HEK293 (cell line): ENCODE data around the gene DDR2.

Experiments
- CTCF ChIA-PET: fragments of 350-600 bp; formaldehyde crosslinking; extraction: SDS; loops from one replicate; lab custom pipeline; 2021; ENCODE audit warnings: antibody characterized with exemption; lab: Yijun Ruan, JAX
- POLR2A ChIA-PET: fragments of 300-600 bp; formaldehyde crosslinking; extraction: SDS; loops from one replicate; lab custom pipeline; 2020; ENCODE audit warnings: antibody characterized with exemption, inconsistent platforms; lab: Yijun Ruan, JAX
- H3K27ac ChIP-seq: fragments of 200-500 bp; sonication (Bioruptor generic); 2 replicates; pipeline ENCODE4 v1.5.1; 2014; ENCODE audit warnings: low read depth, low read length, control low read depth, inconsistent platforms; ENCODE audit errors: extremely low read depth
- H3K36me3 ChIP-seq, 2 experiments: fragments of 200-500 bp in 1 of 2; sonication (Bioruptor generic) in 1 of 2; 1 replicate in 1 of 2; 2 replicates in 1 of 2; pipeline ENCODE4 v1.5.1; 2014 to 2017; ENCODE audit warnings: inconsistent platforms in 2 of 2, low read length in 2 of 2; ENCODE audit not compliant: control insufficient read depth in 2 of 2, insufficient read depth in 1 of 2
- H3K4me1 ChIP-seq: fragments of 200-500 bp; sonication (Bioruptor generic); 2 replicates; pipeline ENCODE4 v1.5.1; 2014; ENCODE audit warnings: mild to moderate bottlenecking, low read length, inconsistent platforms; ENCODE audit not compliant: control insufficient read depth, insufficient read depth
- H3K4me3 ChIP-seq: 2 replicates; pipeline ENCODE4 v1.5.1; 2011; ENCODE audit warnings: low read depth, mild to moderate bottlenecking, control low read depth, low read length, moderate library complexity
- H3K9me3 ChIP-seq: fragments of 200-500 bp; sonication (Bioruptor generic); 2 replicates; pipeline ENCODE4 v1.5.1; 2014; ENCODE audit warnings: low read depth, low read length, inconsistent platforms; ENCODE audit not compliant: control insufficient read depth, insufficient read depth
- GLI2 ChIP-seq: fragments of 450-650 bp; formaldehyde crosslinking; IDR thresholded peaks from 2 replicates; pipeline ENCODE4; 2017; ENCODE audit warnings: missing biosample characterization, missing genetic modification characterization, low read depth, borderline replicate concordance
- KLF8 ChIP-seq: fragments of 450-650 bp; formaldehyde crosslinking; IDR thresholded peaks from 2 replicates; pipeline ENCODE4 v1.5.1; 2016; ENCODE audit warnings: missing biosample characterization, missing genetic modification characterization
- REST ChIP-seq: fragments of 450-650 bp; formaldehyde crosslinking; IDR thresholded peaks from 2 replicates; pipeline ENCODE4 v1.5.1; 2016; ENCODE audit warnings: missing biosample characterization, missing genetic modification characterization
- SP3 ChIP-seq: fragments of 450-650 bp; formaldehyde crosslinking; IDR thresholded peaks from 2 replicates; pipeline ENCODE4 v1.5.1; 2016; ENCODE audit warnings: missing biosample characterization, missing genetic modification characterization
- WT1 ChIP-seq: fragments of 450-650 bp; formaldehyde crosslinking; IDR thresholded peaks from 2 replicates; pipeline ENCODE4 v1.5.1; 2016; ENCODE audit warnings: missing biosample characterization, missing genetic modification characterization
- ZBTB1 ChIP-seq: fragments of 450-650 bp; formaldehyde crosslinking; IDR thresholded peaks from 2 replicates; pipeline ENCODE4 v1.5.1; 2016; ENCODE audit warnings: missing biosample characterization, missing genetic modification characterization
- ZFP41 ChIP-seq: fragments of 450-650 bp; formaldehyde crosslinking; IDR thresholded peaks from 2 replicates; pipeline ENCODE4 v1.5.1; 2016; ENCODE audit warnings: missing biosample characterization, missing genetic modification characterization, borderline replicate concordance
- ZNF266 ChIP-seq: fragments of 450-650 bp; formaldehyde crosslinking; IDR thresholded peaks from 2 replicates; pipeline ENCODE4 v1.5.1; 2016; ENCODE audit warnings: missing biosample characterization, missing genetic modification characterization, low read depth
- ZNF423 ChIP-seq: fragments of 450-650 bp; formaldehyde crosslinking; IDR thresholded peaks from 2 replicates; pipeline ENCODE4 v1.5.1; 2016; ENCODE audit warnings: missing biosample characterization, missing genetic modification characterization
- ZNF544 ChIP-seq: fragments of 450-650 bp; formaldehyde crosslinking; IDR thresholded peaks from 2 replicates; pipeline ENCODE4 v1.5.0; 2017; ENCODE audit warnings: missing biosample characterization, missing genetic modification characterization
- ZNF585B ChIP-seq: fragments of 450-650 bp; formaldehyde crosslinking; IDR thresholded peaks from 2 replicates; pipeline ENCODE4 v1.5.1; 2016; ENCODE audit warnings: missing biosample characterization, missing genetic modification characterization
- ZNF600 ChIP-seq: fragments of 450-650 bp; formaldehyde crosslinking; IDR thresholded peaks from 2 replicates; pipeline ENCODE4 v1.5.1; 2016; ENCODE audit warnings: missing biosample characterization, missing genetic modification characterization
- ZNF626 ChIP-seq: fragments of 450-650 bp; sonication (Bioruptor Pico); formaldehyde crosslinking; IDR thresholded peaks from 2 replicates; pipeline ENCODE4 v1.5.1; 2018; ENCODE audit warnings: missing biosample characterization, missing genetic modification characterization, inconsistent platforms
- ZSCAN30 ChIP-seq: fragments of 450-650 bp; IDR thresholded peaks from 2 replicates; pipeline ENCODE4 v1.5.1; 2018; ENCODE audit warnings: missing biosample characterization, mild to moderate bottlenecking, missing genetic modification characterization, moderate library complexity
- TF ChIP-seq, protein P1 (sequence below): fragments of 450-650 bp; formaldehyde crosslinking; IDR thresholded peaks from 2 replicates; pipeline ENCODE4 v1.5.1; 2016; ENCODE audit warnings: missing biosample characterization, missing genetic modification characterization, borderline replicate concordance
- TF ChIP-seq, protein P2 (sequence below): fragments of 450-650 bp; formaldehyde crosslinking; conservative IDR thresholded peaks from 2 replicates; pipeline ENCODE4 v1.5.1; 2016; ENCODE audit warnings: low read depth, missing biosample characterization, missing genetic modification characterization
- TF ChIP-seq, protein P3 (sequence below): fragments of 450-650 bp; formaldehyde crosslinking; IDR thresholded peaks from 2 replicates; pipeline ENCODE4 v1.5.1; 2016; ENCODE audit warnings: missing biosample characterization, missing genetic modification characterization, borderline replicate concordance
- TF ChIP-seq, protein P4 (sequence below): sonication (generic); formaldehyde crosslinking; IDR thresholded peaks from 2 replicates; pipeline ENCODE4 v1.8.1; 2022; ENCODE audit warnings: mild to moderate bottlenecking, moderate library complexity, missing genetic modification reagents

Gene DDR2

DNA sequence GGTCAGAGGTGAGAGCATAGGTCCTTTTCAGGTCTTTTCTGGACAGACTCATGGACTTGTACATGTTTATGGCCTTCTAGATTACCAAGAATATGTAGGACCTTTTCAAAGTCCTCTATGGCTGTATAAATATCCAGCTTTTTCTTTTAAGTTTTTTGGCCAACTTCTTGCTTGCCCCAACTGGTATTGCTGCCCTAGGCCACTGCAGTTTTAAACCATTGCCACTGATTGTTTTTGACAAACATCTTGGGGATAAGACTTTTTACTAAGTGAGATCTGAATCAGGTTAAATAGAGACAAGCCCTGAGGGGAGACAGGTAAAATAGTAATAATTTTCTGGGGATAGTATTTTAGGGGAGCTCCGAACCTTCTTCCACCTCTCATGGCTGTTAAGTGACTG lies 14.8 kb upstream of the DDR2 start (continued):
- TF ChIP-seq, protein P1, sequence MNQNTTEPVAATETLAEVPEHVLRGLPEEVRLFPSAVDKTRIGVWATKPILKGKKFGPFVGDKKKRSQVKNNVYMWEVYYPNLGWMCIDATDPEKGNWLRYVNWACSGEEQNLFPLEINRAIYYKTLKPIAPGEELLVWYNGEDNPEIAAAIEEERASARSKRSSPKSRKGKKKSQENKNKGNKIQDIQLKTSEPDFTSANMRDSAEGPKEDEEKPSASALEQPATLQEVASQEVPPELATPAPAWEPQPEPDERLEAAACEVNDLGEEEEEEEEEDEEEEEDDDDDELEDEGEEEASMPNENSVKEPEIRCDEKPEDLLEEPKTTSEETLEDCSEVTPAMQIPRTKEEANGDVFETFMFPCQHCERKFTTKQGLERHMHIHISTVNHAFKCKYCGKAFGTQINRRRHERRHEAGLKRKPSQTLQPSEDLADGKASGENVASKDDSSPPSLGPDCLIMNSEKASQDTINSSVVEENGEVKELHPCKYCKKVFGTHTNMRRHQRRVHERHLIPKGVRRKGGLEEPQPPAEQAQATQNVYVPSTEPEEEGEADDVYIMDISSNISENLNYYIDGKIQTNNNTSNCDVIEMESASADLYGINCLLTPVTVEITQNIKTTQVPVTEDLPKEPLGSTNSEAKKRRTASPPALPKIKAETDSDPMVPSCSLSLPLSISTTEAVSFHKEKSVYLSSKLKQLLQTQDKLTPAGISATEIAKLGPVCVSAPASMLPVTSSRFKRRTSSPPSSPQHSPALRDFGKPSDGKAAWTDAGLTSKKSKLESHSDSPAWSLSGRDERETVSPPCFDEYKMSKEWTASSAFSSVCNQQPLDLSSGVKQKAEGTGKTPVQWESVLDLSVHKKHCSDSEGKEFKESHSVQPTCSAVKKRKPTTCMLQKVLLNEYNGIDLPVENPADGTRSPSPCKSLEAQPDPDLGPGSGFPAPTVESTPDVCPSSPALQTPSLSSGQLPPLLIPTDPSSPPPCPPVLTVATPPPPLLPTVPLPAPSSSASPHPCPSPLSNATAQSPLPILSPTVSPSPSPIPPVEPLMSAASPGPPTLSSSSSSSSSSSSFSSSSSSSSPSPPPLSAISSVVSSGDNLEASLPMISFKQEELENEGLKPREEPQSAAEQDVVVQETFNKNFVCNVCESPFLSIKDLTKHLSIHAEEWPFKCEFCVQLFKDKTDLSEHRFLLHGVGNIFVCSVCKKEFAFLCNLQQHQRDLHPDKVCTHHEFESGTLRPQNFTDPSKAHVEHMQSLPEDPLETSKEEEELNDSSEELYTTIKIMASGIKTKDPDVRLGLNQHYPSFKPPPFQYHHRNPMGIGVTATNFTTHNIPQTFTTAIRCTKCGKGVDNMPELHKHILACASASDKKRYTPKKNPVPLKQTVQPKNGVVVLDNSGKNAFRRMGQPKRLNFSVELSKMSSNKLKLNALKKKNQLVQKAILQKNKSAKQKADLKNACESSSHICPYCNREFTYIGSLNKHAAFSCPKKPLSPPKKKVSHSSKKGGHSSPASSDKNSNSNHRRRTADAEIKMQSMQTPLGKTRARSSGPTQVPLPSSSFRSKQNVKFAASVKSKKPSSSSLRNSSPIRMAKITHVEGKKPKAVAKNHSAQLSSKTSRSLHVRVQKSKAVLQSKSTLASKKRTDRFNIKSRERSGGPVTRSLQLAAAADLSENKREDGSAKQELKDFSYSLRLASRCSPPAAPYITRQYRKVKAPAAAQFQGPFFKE, result no peak
- TF ChIP-seq KLF8, result no peak
- TF ChIP-seq, all 188 proteins: peak for 0

DNA sequence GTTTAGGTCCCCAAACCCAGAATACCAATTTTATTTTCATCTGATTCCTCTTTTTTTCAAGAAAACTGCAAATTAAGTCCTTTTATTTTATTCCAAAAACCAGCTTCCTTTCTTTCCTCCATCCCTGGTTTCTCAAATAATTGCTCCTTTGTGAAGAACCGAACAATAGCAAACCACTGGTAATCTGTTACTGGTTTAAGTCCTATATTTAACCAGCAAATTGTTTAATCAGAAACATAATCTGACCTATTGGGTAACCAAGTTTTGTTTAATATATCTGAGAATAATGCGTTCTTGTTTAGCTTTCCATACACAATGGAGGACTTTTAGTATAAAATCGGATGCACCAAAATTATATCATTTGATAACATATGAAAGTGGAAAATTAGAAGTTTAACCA lies 13.2 kb upstream of the DDR2 start:
- no peak overlapping the region for H3K27ac ChIP-seq
- H3K36me3 ChIP-seq, result no peaks in the 10 kb centered on the region
- ChIA-PET CTCF (no interaction called here), POLR2A (no interaction called here)
- no peak for TF ChIP-seq ZFP41 (tag by site-specific recombination)
- TF ChIP-seq ZNF585B (tag by site-specific recombination), result no peak
- no peak for TF ChIP-seq ZBTB1 (tag by site-specific recombination)
- no peak for TF ChIP-seq ZNF266 (tag by site-specific recombination)
- TF ChIP-seq, protein P2, sequence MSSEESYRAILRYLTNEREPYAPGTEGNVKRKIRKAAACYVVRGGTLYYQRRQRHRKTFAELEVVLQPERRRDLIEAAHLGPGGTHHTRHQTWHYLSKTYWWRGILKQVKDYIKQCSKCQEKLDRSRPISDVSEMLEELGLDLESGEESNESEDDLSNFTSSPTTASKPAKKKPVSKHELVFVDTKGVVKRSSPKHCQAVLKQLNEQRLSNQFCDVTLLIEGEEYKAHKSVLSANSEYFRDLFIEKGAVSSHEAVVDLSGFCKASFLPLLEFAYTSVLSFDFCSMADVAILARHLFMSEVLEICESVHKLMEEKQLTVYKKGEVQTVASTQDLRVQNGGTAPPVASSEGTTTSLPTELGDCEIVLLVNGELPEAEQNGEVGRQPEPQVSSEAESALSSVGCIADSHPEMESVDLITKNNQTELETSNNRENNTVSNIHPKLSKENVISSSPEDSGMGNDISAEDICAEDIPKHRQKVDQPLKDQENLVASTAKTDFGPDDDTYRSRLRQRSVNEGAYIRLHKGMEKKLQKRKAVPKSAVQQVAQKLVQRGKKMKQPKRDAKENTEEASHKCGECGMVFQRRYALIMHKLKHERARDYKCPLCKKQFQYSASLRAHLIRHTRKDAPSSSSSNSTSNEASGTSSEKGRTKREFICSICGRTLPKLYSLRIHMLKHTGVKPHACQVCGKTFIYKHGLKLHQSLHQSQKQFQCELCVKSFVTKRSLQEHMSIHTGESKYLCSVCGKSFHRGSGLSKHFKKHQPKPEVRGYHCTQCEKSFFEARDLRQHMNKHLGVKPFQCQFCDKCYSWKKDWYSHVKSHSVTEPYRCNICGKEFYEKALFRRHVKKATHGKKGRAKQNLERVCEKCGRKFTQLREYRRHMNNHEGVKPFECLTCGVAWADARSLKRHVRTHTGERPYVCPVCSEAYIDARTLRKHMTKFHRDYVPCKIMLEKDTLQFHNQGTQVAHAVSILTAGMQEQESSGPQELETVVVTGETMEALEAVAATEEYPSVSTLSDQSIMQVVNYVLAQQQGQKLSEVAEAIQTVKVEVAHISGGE (tag by site-specific recombination), result no peak
- no peak for TF ChIP-seq ZNF423 (tag by site-specific recombination)
- no peak for TF ChIP-seq REST (tag by site-specific recombination)
- TF ChIP-seq, protein P3, sequence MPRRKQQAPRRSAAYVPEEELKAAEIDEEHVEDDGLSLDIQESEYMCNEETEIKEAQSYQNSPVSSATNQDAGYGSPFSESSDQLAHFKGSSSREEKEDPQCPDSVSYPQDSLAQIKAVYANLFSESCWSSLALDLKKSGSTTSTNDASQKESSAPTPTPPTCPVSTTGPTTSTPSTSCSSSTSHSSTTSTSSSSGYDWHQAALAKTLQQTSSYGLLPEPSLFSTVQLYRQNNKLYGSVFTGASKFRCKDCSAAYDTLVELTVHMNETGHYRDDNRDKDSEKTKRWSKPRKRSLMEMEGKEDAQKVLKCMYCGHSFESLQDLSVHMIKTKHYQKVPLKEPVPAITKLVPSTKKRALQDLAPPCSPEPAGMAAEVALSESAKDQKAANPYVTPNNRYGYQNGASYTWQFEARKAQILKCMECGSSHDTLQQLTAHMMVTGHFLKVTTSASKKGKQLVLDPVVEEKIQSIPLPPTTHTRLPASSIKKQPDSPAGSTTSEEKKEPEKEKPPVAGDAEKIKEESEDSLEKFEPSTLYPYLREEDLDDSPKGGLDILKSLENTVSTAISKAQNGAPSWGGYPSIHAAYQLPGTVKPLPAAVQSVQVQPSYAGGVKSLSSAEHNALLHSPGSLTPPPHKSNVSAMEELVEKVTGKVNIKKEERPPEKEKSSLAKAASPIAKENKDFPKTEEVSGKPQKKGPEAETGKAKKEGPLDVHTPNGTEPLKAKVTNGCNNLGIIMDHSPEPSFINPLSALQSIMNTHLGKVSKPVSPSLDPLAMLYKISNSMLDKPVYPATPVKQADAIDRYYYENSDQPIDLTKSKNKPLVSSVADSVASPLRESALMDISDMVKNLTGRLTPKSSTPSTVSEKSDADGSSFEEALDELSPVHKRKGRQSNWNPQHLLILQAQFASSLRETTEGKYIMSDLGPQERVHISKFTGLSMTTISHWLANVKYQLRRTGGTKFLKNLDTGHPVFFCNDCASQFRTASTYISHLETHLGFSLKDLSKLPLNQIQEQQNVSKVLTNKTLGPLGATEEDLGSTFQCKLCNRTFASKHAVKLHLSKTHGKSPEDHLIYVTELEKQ, result no peak
- no peak for TF ChIP-seq ZNF600 (tag by site-specific recombination)
- TF ChIP-seq WT1 (tag by site-specific recombination), result no peak
- TF ChIP-seq ZNF544 (tag by site-specific recombination), result no peak
- TF ChIP-seq, protein P4, sequence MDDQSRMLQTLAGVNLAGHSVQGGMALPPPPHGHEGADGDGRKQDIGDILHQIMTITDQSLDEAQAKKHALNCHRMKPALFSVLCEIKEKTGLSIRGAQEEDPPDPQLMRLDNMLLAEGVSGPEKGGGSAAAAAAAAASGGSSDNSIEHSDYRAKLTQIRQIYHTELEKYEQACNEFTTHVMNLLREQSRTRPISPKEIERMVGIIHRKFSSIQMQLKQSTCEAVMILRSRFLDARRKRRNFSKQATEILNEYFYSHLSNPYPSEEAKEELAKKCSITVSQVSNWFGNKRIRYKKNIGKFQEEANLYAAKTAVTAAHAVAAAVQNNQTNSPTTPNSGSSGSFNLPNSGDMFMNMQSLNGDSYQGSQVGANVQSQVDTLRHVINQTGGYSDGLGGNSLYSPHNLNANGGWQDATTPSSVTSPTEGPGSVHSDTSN (CRISPR knock-in tag), result no peak
- no peak for TF ChIP-seq GLI2 (tag by site-specific recombination)
- no peak for TF ChIP-seq SP3 (tag by site-specific recombination)
- TF ChIP-seq ZSCAN30 (tag by site-specific recombination), result no peak
- TF ChIP-seq ZNF626 (tag by site-specific recombination), result no peak
- H3K4me3 ChIP-seq, result no peak overlapping the region
- H3K4me1 ChIP-seq, result no peaks in the 10 kb centered on the region
- no peaks in the 10 kb centered on the region for H3K9me3 ChIP-seq
